ENCODE results near the gene FAM185A.
"Not testable (repeated sequence)": the region's sequence is repeated elsewhere in the genome, so short reads cannot be mapped to it uniquely, and the experiment has no call there.

GRCh38 chr7:102790364-102791100, 41.7 kb downstream of the FAM185A start:
- TF ChIP-seq CTCF, POLR2AphosphoS5 (IDR thresholded peaks at IDR 0.05): not testable (repeated sequence)
